ENCODE results near the gene STXBP5. TPM values are rescaled to one million over a fixed set of nuclear protein-coding genes. Genes with fewer than 3 reads are reported as not detected.

The STXBP5 gene
- polyA plus RNA-seq, 1 of the 3 experiments (the other 2 are of a cell fraction): 9.9 TPM

GRCh38 chr6:147244832-147245231, 40.6 kb downstream of the STXBP5 start:
- CTCF ChIA-PET: no interaction called here
- peaks cover 35 to 73% of the 10 kb centered on the region in 2 experiments for H3K36me3 ChIP-seq (replicated peaks in 1 of 2; ENCODE audit: control insufficient read depth in 1 of 2, insufficient read depth in 2 of 2, low read length in 1 of 2)
- no peak overlapping the region for H3K4me2 ChIP-seq
- no peaks in the 10 kb centered on the region; a peak in 1 of 4 replicates for H3K4me1 ChIP-seq (ENCODE audit: control insufficient read depth in 1 of 2, insufficient read depth in 2 of 2, low read depth in 1 of 2, low read length in 1 of 2)
- no peaks in the 10 kb centered on the region for H3K27me3 ChIP-seq (ENCODE audit: insufficient read depth)
- H3F3A ChIP-seq (replicated peaks; ENCODE audit: insufficient read depth): peaks cover 5% of the 10 kb centered on the region
- TF ChIP-seq REST (IDR thresholded peaks at IDR 0.05; ENCODE audit: low read depth, low read length): no peak
- TF ChIP-seq EP300 (IDR thresholded peaks at IDR 0.05; ENCODE audit: borderline replicate concordance in 1 of 2, low read depth in 1 of 2, low read length in 1 of 2): no peak
- TF ChIP-seq POLR2AphosphoS5 (IDR thresholded peaks at IDR 0.05; ENCODE audit: low read depth, low read length): no peak
- TF ChIP-seq TEAD4 (IDR thresholded peaks at IDR 0.05; ENCODE audit: borderline replicate concordance, insufficient read depth): no peak
- TF ChIP-seq ZBTB33 (IDR thresholded peaks at IDR 0.05; ENCODE audit: borderline replicate concordance, low read depth): no peak
- TF ChIP-seq GABPA (IDR thresholded peaks at IDR 0.05; ENCODE audit: low read depth): no peak
- no peak for TF ChIP-seq SIN3A (IDR thresholded peaks at IDR 0.05; ENCODE audit: borderline replicate concordance, low read depth, low read length)
- no peak for TF ChIP-seq JUND (IDR thresholded peaks at IDR 0.05)
- TF ChIP-seq NRF1 (IDR thresholded peaks at IDR 0.05; ENCODE audit: low read depth, low read length): no peak
- no peak for TF ChIP-seq GATA2 (CRISPR knock-in tag; IDR thresholded peaks at IDR 0.05)
- no peak for TF ChIP-seq MEF2A (IDR thresholded peaks at IDR 0.05; ENCODE audit: borderline replicate concordance, low read depth)
- no peak for DNase-seq
- POLR2A ChIA-PET: no interaction called here
- 94% methylated on average over 4 of the region's 4 CpGs for WGBS (ENCODE audit: low lambda C conversion rate)
- no peak overlapping the region for H3K27ac ChIP-seq (ENCODE audit: low read depth in 2 of 2, low read length in 1 of 2)
- no peak overlapping the region for H2AFZ ChIP-seq (ENCODE audit: low read depth)
- H3K9me3 ChIP-seq: no peaks in the 10 kb centered on the region
- no peak overlapping the region for H3K4me3 ChIP-seq (ENCODE audit: low read depth in 2 of 2, low read length in 1 of 2)
- H4K20me1 ChIP-seq (ENCODE audit: insufficient read depth): peaks cover 3% of the 10 kb centered on the region; the same call in 1 of the 2 replicates
- no peaks in the 10 kb centered on the region; the same call in 1 of the 2 replicates for H3K9me2 ChIP-seq
- peaks cover 33% of the 10 kb centered on the region; the same call in 1 of the 2 replicates for H3K79me2 ChIP-seq (ENCODE audit: insufficient read depth)
- H3K9ac ChIP-seq: no peak overlapping the region

- no peak overlapping the region for H3K4me2 ChIP-seq
- CTCF ChIA-PET: no interaction called here
- H3K4me1 ChIP-seq (ENCODE audit: control insufficient read depth in 1 of 2, insufficient read depth in 2 of 2, low read depth in 1 of 2, low read length in 1 of 2): no peaks in the 10 kb centered on the region; a peak in 1 of 4 replicates
- WGBS (ENCODE audit: low lambda C conversion rate): 80% methylated on average over 1 of the region's 2 CpGs
- no peak overlapping the region for H3K9ac ChIP-seq
- no peak for DNase-seq
- POLR2A ChIA-PET: no interaction called here
- no peak overlapping the region for H3K27ac ChIP-seq (ENCODE audit: low read depth in 2 of 2, low read length in 1 of 2)
- H2AFZ ChIP-seq (ENCODE audit: low read depth): no peak overlapping the region
- peaks cover 33% of the 10 kb centered on the region; the same call in 1 of the 2 replicates for H3K79me2 ChIP-seq (ENCODE audit: insufficient read depth)
- peaks cover 3% of the 10 kb centered on the region; the same call in 1 of the 2 replicates for H4K20me1 ChIP-seq (ENCODE audit: insufficient read depth)
- TF ChIP-seq RXRA (IDR thresholded peaks at IDR 0.05; ENCODE audit: borderline replicate concordance, low read depth): no peak
- no peak for TF ChIP-seq NRF1 (IDR thresholded peaks at IDR 0.05; ENCODE audit: low read depth, low read length)
- TF ChIP-seq YY1 (IDR thresholded peaks at IDR 0.05; ENCODE audit: low read depth): no peak
- no peak for TF ChIP-seq CHD2 (IDR thresholded peaks at IDR 0.05; ENCODE audit: low read length, partially characterized antibody)
- TF ChIP-seq EP300 (IDR thresholded peaks at IDR 0.05; ENCODE audit: borderline replicate concordance in 1 of 2, low read depth in 1 of 2, low read length in 1 of 2): no peak
- TF ChIP-seq GABPA (IDR thresholded peaks at IDR 0.05; ENCODE audit: low read depth): no peak
- no peak for TF ChIP-seq CTCF (IDR thresholded peaks at IDR 0.05)
- no peak for TF ChIP-seq ELF1 (IDR thresholded peaks at IDR 0.05)
- no peak for TF ChIP-seq SIN3A (IDR thresholded peaks at IDR 0.05; ENCODE audit: borderline replicate concordance, low read depth, low read length)
- no peak for TF ChIP-seq MAX (IDR thresholded peaks at IDR 0.05; ENCODE audit: low read depth)
- TF ChIP-seq NFIC (IDR thresholded peaks at IDR 0.05; ENCODE audit: borderline replicate concordance): no peak
- TF ChIP-seq RCOR1 (IDR thresholded peaks at IDR 0.05; ENCODE audit: low read length): no peak
- TF ChIP-seq RAD21 (IDR thresholded peaks at IDR 0.05; ENCODE audit: low read length): no peak
- H3K4me3 ChIP-seq (ENCODE audit: low read depth in 2 of 2, low read length in 1 of 2): no peak overlapping the region
- H3K9me2 ChIP-seq: no peaks in the 10 kb centered on the region; the same call in 1 of the 2 replicates
- H3K9me3 ChIP-seq: no peaks in the 10 kb centered on the region
- peaks cover 34 to 76% of the 10 kb centered on the region in 2 experiments for H3K36me3 ChIP-seq (replicated peaks in 1 of 2; ENCODE audit: control insufficient read depth in 1 of 2, insufficient read depth in 2 of 2, low read length in 1 of 2)
- peaks cover 5% of the 10 kb centered on the region for H3F3A ChIP-seq (replicated peaks; ENCODE audit: insufficient read depth)
- no peaks in the 10 kb centered on the region for H3K27me3 ChIP-seq (ENCODE audit: insufficient read depth)
These were observed 41.5 kb downstream of the STXBP5 start for GRCh38 chr6:147245693-147246092.

All from SK-N-SH (cell line).